Neuronal stem cell (in vitro differentiated cells): ENCODE data around the gene CNNM2.

Experiments
- DNase-seq: peaks from one replicate; pipeline ENCODE4 v3.0.0-alpha.2; 2013; ENCODE audit warnings: low spot score
- H2AFZ ChIP-seq: one replicate; pipeline ENCODE4 v1.6.1; 2013; ENCODE audit warnings: mild to moderate bottlenecking, low read length, inconsistent platforms
- H2AK5ac ChIP-seq: 2 replicates; pipeline ENCODE4 v1.6.1; 2013; ENCODE audit warnings: low read depth, mild to moderate bottlenecking, inconsistent platforms, low read length, moderate library complexity, mixed read lengths
- H2BK120ac ChIP-seq: 2 replicates; pipeline ENCODE4 v1.6.1; 2013; ENCODE audit warnings: low read depth, mild to moderate bottlenecking, inconsistent platforms, low read length, moderate library complexity, mixed read lengths
- H2BK12ac ChIP-seq: one replicate; pipeline ENCODE4 v1.6.1; 2013; ENCODE audit warnings: low read length, inconsistent platforms
- H2BK15ac ChIP-seq: 2 replicates; pipeline ENCODE4 v1.6.1; 2013; ENCODE audit warnings: mild to moderate bottlenecking, low read length, inconsistent platforms, mixed read lengths
- H2BK5ac ChIP-seq: one replicate; pipeline ENCODE4 v1.6.1; 2013; ENCODE audit warnings: inconsistent platforms, mild to moderate bottlenecking, low read length, moderate library complexity
- H3K14ac ChIP-seq: one replicate; pipeline ENCODE4 v1.6.1; 2013; ENCODE audit warnings: low read length, inconsistent platforms
- H3K18ac ChIP-seq: 2 replicates; pipeline ENCODE4 v1.6.1; 2013; ENCODE audit warnings: low read length, inconsistent platforms
- H3K23ac ChIP-seq: 2 replicates; pipeline ENCODE4 v1.6.1; 2013; ENCODE audit warnings: low read depth, mild to moderate bottlenecking, mixed read lengths, low read length, inconsistent platforms; ENCODE audit not compliant: poor library complexity
- H3K27ac ChIP-seq: replicated peaks from 3 replicates; pipeline ENCODE4 v1.5.1; 2013; ENCODE audit warnings: low read length, inconsistent platforms
- H3K27me3 ChIP-seq, 3 experiments: 2 replicates each; pipeline ENCODE4 v1.6.1; 2013; ENCODE audit warnings: low read length in 3 of 3, mild to moderate bottlenecking in 2 of 3, inconsistent platforms in 1 of 3, low read depth in 1 of 3, mixed read lengths in 1 of 3, moderate library complexity in 1 of 3; ENCODE audit not compliant: control insufficient read depth in 3 of 3, insufficient read depth in 3 of 3
- H3K36me3 ChIP-seq, 2 donors: replicated peaks in 1 of 2; 2 replicates each; pipeline ENCODE4 v1.6.1; 2013; ENCODE audit warnings: low read length in 2 of 2; ENCODE audit not compliant: control insufficient read depth in 2 of 2, insufficient read depth in 2 of 2
- H3K4ac ChIP-seq: 2 replicates; pipeline ENCODE4 v1.6.1; 2013; ENCODE audit warnings: inconsistent platforms, mild to moderate bottlenecking, low read length, moderate library complexity
- H3K4me1 ChIP-seq, 2 donors: 1 replicate in 1 of 2; 2 replicates in 1 of 2; pipeline ENCODE4 v1.6.1; 2013; ENCODE audit warnings: low read length in 2 of 2, low read depth in 1 of 2; ENCODE audit not compliant: control insufficient read depth in 2 of 2, insufficient read depth in 1 of 2
- H3K4me2 ChIP-seq: one replicate; pipeline ENCODE4 v1.6.1; 2013; ENCODE audit warnings: mild to moderate bottlenecking, low read length, inconsistent platforms; ENCODE audit not compliant: insufficient read depth, poor library complexity, severe bottlenecking
- H3K4me3 ChIP-seq, 2 donors: 2 replicates each; pipeline ENCODE4 v1.5.1; 2013; ENCODE audit warnings: low read length in 2 of 2, mild to moderate bottlenecking in 2 of 2, inconsistent platforms in 1 of 2, moderate library complexity in 1 of 2
- H3K79me1 ChIP-seq: one replicate; pipeline ENCODE4 v1.6.1; 2013; ENCODE audit warnings: low read depth, mild to moderate bottlenecking, inconsistent platforms, low read length, moderate library complexity
- H3K9ac ChIP-seq: one replicate; pipeline ENCODE4 v1.6.1; 2013; ENCODE audit warnings: mild to moderate bottlenecking, low read depth, low read length, inconsistent platforms; ENCODE audit not compliant: poor library complexity
- H3K9me3 ChIP-seq, 2 donors: replicated peaks in 1 of 2; 2 replicates each; pipeline versions ENCODE3 to v1.6.1; 2013; ENCODE audit warnings: low read length in 2 of 2, mild to moderate bottlenecking in 2 of 2, inconsistent platforms in 1 of 2, low read depth in 1 of 2, mixed read lengths in 1 of 2, moderate library complexity in 1 of 2; ENCODE audit not compliant: control insufficient read depth in 2 of 2, insufficient read depth in 1 of 2
- H4K8ac ChIP-seq: one replicate; pipeline ENCODE4 v1.6.1; 2013; ENCODE audit warnings: low read depth, mild to moderate bottlenecking, inconsistent platforms, low read length, moderate library complexity
- H4K91ac ChIP-seq: one replicate; pipeline ENCODE4 v1.6.1; 2013; ENCODE audit warnings: low read length, low read depth, mild to moderate bottlenecking, inconsistent platforms; ENCODE audit not compliant: poor library complexity
- WGBS, 2 donors: extraction: QIAGEN DNeasy Blood & Tissue Kit; methylation state at CpG; one replicate each; pipeline ENCODE4 v1.1.7; 2013; ENCODE audit warnings: missing lambda C conversion rate in 2 of 2, mixed read lengths in 1 of 2; ENCODE audit not compliant: insufficient read length in 2 of 2, insufficient replicate concordance in 1 of 2; ENCODE audit errors: extremely low coverage in 2 of 2; 5-methylcytosine and 5-hydroxymethylcytosine counted together

CNNM2 gene

DNA sequence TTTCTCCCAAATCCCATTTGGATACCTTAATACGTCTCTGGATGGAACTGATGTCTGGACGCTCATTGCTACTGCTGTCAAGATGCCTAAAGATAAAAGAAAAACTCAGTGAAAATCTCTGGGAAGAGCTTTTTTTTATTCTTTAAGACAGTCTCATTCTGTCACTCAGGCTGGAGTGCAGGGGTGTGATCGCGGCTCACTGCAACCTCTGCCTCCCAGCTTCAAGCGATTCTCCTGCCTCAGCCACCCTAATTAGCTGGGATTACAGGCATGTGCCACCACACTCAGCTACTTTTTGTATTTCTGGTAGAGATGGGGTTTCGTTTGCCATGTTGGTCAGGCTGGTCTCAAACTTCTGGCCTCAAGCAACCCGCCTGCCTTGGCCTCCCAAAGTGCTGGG lies 172.8 kb downstream of the CNNM2 start:
- Histone ChIP-seq H3K14ac (no peak overlapping the region), H3K4me3 (no peak overlapping the region), H2BK120ac (no peak overlapping the region), H3K27ac (no peak overlapping the region), H2BK5ac (no peak overlapping the region), H3K9me3 (no peaks in the 10 kb centered on the region), H3K4me1 (no peaks in the 10 kb centered on the region), H4K8ac (no peak overlapping the region), H2BK12ac (no peak overlapping the region), H2AK5ac (no peak overlapping the region), H3K23ac (no peak overlapping the region), H3K9ac (no peak overlapping the region), H3K18ac (no peak overlapping the region), H2BK15ac (no peak overlapping the region), H2AFZ (no peak overlapping the region), H3K79me1 (no peaks in the 10 kb centered on the region), H4K91ac (no peak overlapping the region), H3K36me3 (peaks cover 26 to 96% of the 10 kb centered on the region in 2 donors), H3K27me3 (no peaks in the 10 kb centered on the region), H3K4ac (no peak overlapping the region), H3K4me2 (no peak overlapping the region)
- no peak for DNase-seq
- no CpG with 5 or more reads among the region's 7 CpGs for WGBS, 2 donors

GRCh38 chr10:103095005-103095404 lies 176.9 kb downstream of the CNNM2 start:
- H2AK5ac ChIP-seq = no peak overlapping the region
- no peak overlapping the region for H2BK15ac ChIP-seq
- H4K91ac ChIP-seq = no peak overlapping the region
- H3K9me3 ChIP-seq = no peaks in the 10 kb centered on the region
- no peaks in the 10 kb centered on the region for H3K27me3 ChIP-seq
- H2AFZ ChIP-seq = no peak overlapping the region
- no peak overlapping the region for H3K27ac ChIP-seq
- no peak overlapping the region for H3K14ac ChIP-seq
- no peak overlapping the region for H3K4me2 ChIP-seq
- no peak overlapping the region for H3K4ac ChIP-seq
- H2BK120ac ChIP-seq = no peak overlapping the region
- H3K36me3 ChIP-seq = peaks cover 24 to 95% of the 10 kb centered on the region in 2 donors
- H3K9ac ChIP-seq = no peak overlapping the region
- no peaks in the 10 kb centered on the region for H3K4me1 ChIP-seq
- no peaks in the 10 kb centered on the region for H3K79me1 ChIP-seq
- no peak overlapping the region for H2BK5ac ChIP-seq
- no peak overlapping the region for H3K4me3 ChIP-seq
- H4K8ac ChIP-seq = no peak overlapping the region
- no peak for DNase-seq
- H2BK12ac ChIP-seq = no peak overlapping the region
- no peak overlapping the region for H3K23ac ChIP-seq
- no peak overlapping the region for H3K18ac ChIP-seq

DNA sequence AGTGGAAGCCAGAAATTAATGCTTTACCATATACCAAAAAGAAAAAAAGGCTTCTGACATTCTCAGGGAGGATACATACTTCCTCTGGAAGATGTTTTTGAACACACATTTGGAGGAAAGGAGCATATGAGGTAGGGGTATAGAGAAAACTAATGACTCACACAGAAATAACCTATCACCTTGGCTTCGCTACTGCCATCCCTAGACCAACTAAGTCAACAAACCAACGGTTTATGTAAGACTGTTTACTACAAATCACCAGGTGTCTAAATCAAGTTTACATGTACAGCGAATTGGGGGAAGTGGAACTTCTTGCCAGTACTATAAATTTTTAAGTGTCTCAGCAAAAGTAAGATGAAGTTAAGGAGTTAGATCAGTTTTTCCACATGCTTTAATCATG lies 178.0 kb downstream of the CNNM2 start:
- H2AFZ ChIP-seq = no peak overlapping the region
- no peak overlapping the region for H3K9ac ChIP-seq
- H3K27ac ChIP-seq = no peak overlapping the region
- no peak overlapping the region for H3K18ac ChIP-seq
- WGBS, 2 donors = no CpG with 5 or more reads among the region's 3 CpGs
- H2AK5ac ChIP-seq = no peak overlapping the region
- no peak overlapping the region for H3K4me3 ChIP-seq
- H3K79me1 ChIP-seq = no peaks in the 10 kb centered on the region
- no peak overlapping the region for H3K23ac ChIP-seq
- no peaks in the 10 kb centered on the region for H3K9me3 ChIP-seq
- no peaks in the 10 kb centered on the region for H3K4me1 ChIP-seq
- no peak overlapping the region for H2BK5ac ChIP-seq
- no peak overlapping the region for H2BK120ac ChIP-seq
- no peak for DNase-seq
- H3K4me2 ChIP-seq = no peak overlapping the region
- H2BK12ac ChIP-seq = no peak overlapping the region
- no peak overlapping the region for H4K8ac ChIP-seq
- no peak overlapping the region for H4K91ac ChIP-seq
- H3K27me3 ChIP-seq = peaks cover 0 to 2% (median 0%) of the 10 kb centered on the region in 3 experiments
- no peak overlapping the region for H3K14ac ChIP-seq
- no peak overlapping the region for H2BK15ac ChIP-seq
- no peak overlapping the region for H3K4ac ChIP-seq
- H3K36me3 ChIP-seq = peaks cover 20 to 95% of the 10 kb centered on the region in 2 donors

GRCh38 chr10:103098240-103098639 lies 180.1 kb downstream of the CNNM2 start:
- Histone ChIP-seq H3K4me2 (no peak overlapping the region), H2AFZ (no peak overlapping the region), H4K8ac (no peak overlapping the region), H2BK15ac (no peak overlapping the region), H3K18ac (no peak overlapping the region), H4K91ac (no peak overlapping the region), H3K4ac (no peak overlapping the region), H3K4me3 (no peak overlapping the region), H2BK12ac (no peak overlapping the region), H2BK120ac (no peak overlapping the region), H3K79me1 (no peaks in the 10 kb centered on the region), H3K36me3 (peaks cover 15 to 94% of the 10 kb centered on the region in 2 donors), H3K23ac (no peak overlapping the region), H2AK5ac (no peak overlapping the region), H3K27me3 (peaks cover 0 to 2% (median 0%) of the 10 kb centered on the region in 3 experiments), H3K27ac (no peak overlapping the region), H2BK5ac (no peak overlapping the region), H3K14ac (no peak overlapping the region), H3K4me1 (peaks cover 0 to 2% of the 10 kb centered on the region in 2 donors), H3K9ac (no peak overlapping the region), H3K9me3 (no peaks in the 10 kb centered on the region)
- no peak for DNase-seq
